WTC11 (cell line): Measurements from ENCODE around the gene AMN. TPM values are rescaled to one million over a fixed set of nuclear protein-coding genes. Genes with fewer than 3 reads are reported as not detected.

ENCODE experiments used
- ATAC-seq: fragments of 200-7000 bp; cut with Tn5 transposase; 2 replicates; pipeline ENCODE4 v1.10.0; 2021; ENCODE audit warnings: mild to moderate bottlenecking, moderate library complexity
- CTCF ChIA-PET: fragments of 300-600 bp; sonication (Branson Sonifier 250); formaldehyde crosslinking; loops from one replicate; lab custom pipeline; 2021; ENCODE audit warnings: antibody characterized with exemption; lab: Charles Lee
- POLR2A ChIA-PET: fragments of 350-600 bp; sonication (Branson Sonifier 250); formaldehyde crosslinking; loops from one replicate; lab custom pipeline; 2021; ENCODE audit warnings: antibody characterized with exemption; lab: Charles Lee
- DNase-seq: peaks from one replicate; pipeline ENCODE4 v3.0.0; 2021; ENCODE audit warnings: low spot score
- H3K27ac Mint-ChIP-seq: 2 replicates; pipeline ENCODE4 v1.8.0; 2021; ENCODE audit warnings: mixed read lengths
- H3K27me3 Mint-ChIP-seq: 2 replicates; pipeline ENCODE4 v1.8.0; 2021; ENCODE audit warnings: low read depth, mild to moderate bottlenecking, moderate library complexity, mixed read lengths
- H3K36me3 Mint-ChIP-seq: 2 replicates; pipeline ENCODE4 v1.8.0; 2021; ENCODE audit warnings: mixed read lengths
- H3K4me1 Mint-ChIP-seq: 2 replicates; pipeline ENCODE4 v1.8.0; 2022; ENCODE audit warnings: mixed read lengths
- H3K4me3 Mint-ChIP-seq: 2 replicates; pipeline ENCODE4 v1.8.0; 2021; ENCODE audit warnings: mild to moderate bottlenecking, moderate library complexity, mixed read lengths
- H3K9me3 Mint-ChIP-seq: 2 replicates; pipeline ENCODE4 v1.8.0; 2021; ENCODE audit warnings: mixed read lengths
- ESRRA ChIP-seq: sonication (generic); formaldehyde crosslinking; IDR thresholded peaks from 2 replicates; pipeline ENCODE4 v1.8.1; 2022; ENCODE audit warnings: mild to moderate bottlenecking, missing genetic modification reagents, borderline replicate concordance
- FOXP1 ChIP-seq: sonication (generic); formaldehyde crosslinking; IDR thresholded peaks from 2 replicates; pipeline ENCODE4 v1.8.0; 2022; ENCODE audit warnings: missing genetic modification reagents, mild to moderate bottlenecking, moderate library complexity, borderline replicate concordance
- MXD4 ChIP-seq: fragments of 250-450 bp; sonication (Bioruptor Pico); IDR thresholded peaks from 2 replicates; pipeline ENCODE4 v1.8.0; 2021; ENCODE audit warnings: mild to moderate bottlenecking, moderate library complexity, borderline replicate concordance
- MYBL2 ChIP-seq: sonication (generic); formaldehyde crosslinking; IDR thresholded peaks from 2 replicates; pipeline ENCODE4 v1.8.1; 2023; ENCODE audit warnings: mild to moderate bottlenecking, moderate library complexity, missing genetic modification reagents
- SMAD3 ChIP-seq: sonication (generic); formaldehyde crosslinking; IDR thresholded peaks from 2 replicates; pipeline ENCODE4 v1.8.0; 2022; ENCODE audit warnings: missing genetic modification reagents, mild to moderate bottlenecking, borderline replicate concordance
- ZNF138 ChIP-seq: sonication (generic); formaldehyde crosslinking; conservative IDR thresholded peaks from 2 replicates; pipeline ENCODE4 v1.8.1; 2022; ENCODE audit warnings: mild to moderate bottlenecking, moderate library complexity, missing genetic modification reagents
- total RNA-seq: library from RNA; stranded (reverse); gene quantifications from 3 replicates; pipeline ENCODE4 v1.2.3, GENCODE V29; 2021
- TF ChIP-seq, protein P1 (sequence below): sonication (generic); formaldehyde crosslinking; conservative IDR thresholded peaks from 2 replicates; pipeline ENCODE4 v1.8.1; 2023; ENCODE audit warnings: mild to moderate bottlenecking, low read depth, missing genetic modification reagents, moderate library complexity
- TF ChIP-seq, protein P2 (sequence below): sonication (generic); formaldehyde crosslinking; IDR thresholded peaks from 2 replicates; pipeline ENCODE4 v1.8.1; 2022; ENCODE audit warnings: low read depth, mild to moderate bottlenecking, moderate library complexity, missing genetic modification reagents, borderline replicate concordance
- TF ChIP-seq, protein P3 (sequence below): sonication (generic); formaldehyde crosslinking; IDR thresholded peaks from 2 replicates; pipeline ENCODE4 v1.8.1; 2022; ENCODE audit warnings: low read depth, missing genetic modification reagents, borderline replicate concordance
- TF ChIP-seq, protein P4 (sequence below): sonication (generic); formaldehyde crosslinking; IDR thresholded peaks from 2 replicates; pipeline ENCODE4 v1.8.1; 2022; ENCODE audit warnings: mild to moderate bottlenecking, moderate library complexity, missing genetic modification reagents
- TF ChIP-seq, protein P5 (sequence below): sonication (generic); formaldehyde crosslinking; IDR thresholded peaks from 2 replicates; pipeline ENCODE4 v1.8.0; 2023; ENCODE audit warnings: missing genetic modification reagents, mild to moderate bottlenecking, borderline replicate concordance
- TF ChIP-seq, protein P6 (sequence below): fragments of 250-450 bp; sonication (Bioruptor Pico); IDR thresholded peaks from 2 replicates; pipeline ENCODE4 v1.9.0; 2021; ENCODE audit warnings: moderate library complexity, mild to moderate bottlenecking, inconsistent platforms, borderline replicate concordance
- TF ChIP-seq, protein P7 (sequence below): sonication (generic); formaldehyde crosslinking; IDR thresholded peaks from 2 replicates; pipeline ENCODE4 v1.8.1; 2022; ENCODE audit warnings: missing genetic modification reagents, borderline replicate concordance
- TF ChIP-seq, protein P8 (sequence below): sonication (generic); formaldehyde crosslinking; IDR thresholded peaks from 2 replicates; pipeline ENCODE4 v1.8.0; 2022; ENCODE audit warnings: mild to moderate bottlenecking, missing genetic modification reagents
- TF ChIP-seq, protein P9 (sequence below): sonication (generic); formaldehyde crosslinking; conservative IDR thresholded peaks from 2 replicates; pipeline ENCODE4 v1.8.1; 2022; ENCODE audit warnings: mild to moderate bottlenecking, missing genetic modification reagents

Gene AMN
- total RNA-seq, 1 experiment from 2014 or later, result 2.8 TPM

DNA sequence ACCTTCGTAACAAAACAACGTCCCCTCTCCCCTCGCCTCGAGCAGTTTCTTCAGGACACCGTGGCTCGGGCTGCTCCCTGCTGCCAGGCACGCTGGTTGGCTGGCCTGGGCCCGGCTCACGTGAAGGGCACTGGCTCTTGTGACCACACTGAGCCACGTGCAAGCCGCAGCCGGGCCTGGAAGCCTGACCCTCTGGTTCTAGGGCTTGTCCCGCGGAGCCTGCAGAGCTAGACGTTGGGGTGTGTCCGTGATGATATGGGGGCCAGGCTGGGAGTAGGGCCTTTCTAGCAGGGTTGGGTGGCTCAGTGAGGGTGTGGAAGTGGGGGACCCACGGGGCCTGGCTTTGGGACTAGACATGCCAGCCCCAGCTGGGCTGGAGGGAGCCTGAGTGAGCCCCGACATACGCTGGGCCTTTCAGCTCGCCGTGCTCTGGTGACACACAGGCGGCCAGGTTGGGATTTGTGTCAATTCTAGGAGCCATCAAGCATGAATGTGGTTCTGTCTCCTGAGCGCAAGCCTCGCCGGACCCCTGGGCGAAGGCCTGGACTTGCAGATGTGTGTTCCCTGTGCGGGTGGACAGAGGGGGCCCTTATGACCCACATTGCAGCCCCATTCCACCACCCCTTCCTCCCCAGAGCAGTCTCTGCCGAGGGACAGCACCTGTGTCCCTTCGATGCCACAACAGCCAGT, 13.6 kb upstream of the AMN start (continued):
- TF ChIP-seq, protein P1, sequence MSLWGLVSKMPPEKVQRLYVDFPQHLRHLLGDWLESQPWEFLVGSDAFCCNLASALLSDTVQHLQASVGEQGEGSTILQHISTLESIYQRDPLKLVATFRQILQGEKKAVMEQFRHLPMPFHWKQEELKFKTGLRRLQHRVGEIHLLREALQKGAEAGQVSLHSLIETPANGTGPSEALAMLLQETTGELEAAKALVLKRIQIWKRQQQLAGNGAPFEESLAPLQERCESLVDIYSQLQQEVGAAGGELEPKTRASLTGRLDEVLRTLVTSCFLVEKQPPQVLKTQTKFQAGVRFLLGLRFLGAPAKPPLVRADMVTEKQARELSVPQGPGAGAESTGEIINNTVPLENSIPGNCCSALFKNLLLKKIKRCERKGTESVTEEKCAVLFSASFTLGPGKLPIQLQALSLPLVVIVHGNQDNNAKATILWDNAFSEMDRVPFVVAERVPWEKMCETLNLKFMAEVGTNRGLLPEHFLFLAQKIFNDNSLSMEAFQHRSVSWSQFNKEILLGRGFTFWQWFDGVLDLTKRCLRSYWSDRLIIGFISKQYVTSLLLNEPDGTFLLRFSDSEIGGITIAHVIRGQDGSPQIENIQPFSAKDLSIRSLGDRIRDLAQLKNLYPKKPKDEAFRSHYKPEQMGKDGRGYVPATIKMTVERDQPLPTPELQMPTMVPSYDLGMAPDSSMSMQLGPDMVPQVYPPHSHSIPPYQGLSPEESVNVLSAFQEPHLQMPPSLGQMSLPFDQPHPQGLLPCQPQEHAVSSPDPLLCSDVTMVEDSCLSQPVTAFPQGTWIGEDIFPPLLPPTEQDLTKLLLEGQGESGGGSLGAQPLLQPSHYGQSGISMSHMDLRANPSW (CRISPR knock-in tag), result no peak

DNA sequence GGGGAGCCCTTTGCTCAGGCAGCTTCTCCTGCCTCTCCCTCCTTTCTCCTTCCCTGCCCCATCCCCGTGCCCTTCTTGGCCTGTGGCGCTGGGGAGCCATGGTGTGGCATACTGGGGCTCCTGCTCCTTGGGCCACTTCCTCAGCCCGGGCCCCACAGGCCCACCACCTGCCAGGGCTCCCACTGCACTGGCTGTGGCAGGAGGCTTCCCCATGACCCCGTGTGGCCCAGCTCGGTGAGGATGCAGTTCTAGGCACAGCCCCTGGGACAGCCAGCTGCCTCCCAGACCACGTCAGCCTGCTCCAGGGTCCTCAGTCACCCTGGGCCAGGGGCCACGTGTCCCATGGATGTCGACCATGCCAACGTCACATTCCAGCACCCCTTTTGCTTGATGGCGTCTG, 13.0 kb upstream of the AMN start:
- ChIA-PET POLR2A (no interaction called here), CTCF (interaction anchor here (1.2 kb wide), 1 partner anchor 215 kb away, joined by 3 read pairs; no protein-coding TSS in a partner anchor)
- no peak for ATAC-seq
- Mint-ChIP-seq H3K4me3 (no peak overlapping the region), H3K36me3 (peaks cover 28% of the 10 kb centered on the region), H3K27me3 (no peaks in the 10 kb centered on the region), H3K27ac (no peak overlapping the region), H3K4me1 (no peaks in the 10 kb centered on the region), H3K9me3 (peaks cover 24% of the 10 kb centered on the region)
- no peak for DNase-seq
- TF ChIP-seq, protein P2, sequence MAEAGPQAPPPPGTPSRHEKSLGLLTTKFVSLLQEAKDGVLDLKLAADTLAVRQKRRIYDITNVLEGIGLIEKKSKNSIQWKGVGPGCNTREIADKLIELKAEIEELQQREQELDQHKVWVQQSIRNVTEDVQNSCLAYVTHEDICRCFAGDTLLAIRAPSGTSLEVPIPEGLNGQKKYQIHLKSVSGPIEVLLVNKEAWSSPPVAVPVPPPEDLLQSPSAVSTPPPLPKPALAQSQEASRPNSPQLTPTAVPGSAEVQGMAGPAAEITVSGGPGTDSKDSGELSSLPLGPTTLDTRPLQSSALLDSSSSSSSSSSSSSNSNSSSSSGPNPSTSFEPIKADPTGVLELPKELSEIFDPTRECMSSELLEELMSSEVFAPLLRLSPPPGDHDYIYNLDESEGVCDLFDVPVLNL (CRISPR knock-in tag), result no peak
- TF ChIP-seq, protein P3, sequence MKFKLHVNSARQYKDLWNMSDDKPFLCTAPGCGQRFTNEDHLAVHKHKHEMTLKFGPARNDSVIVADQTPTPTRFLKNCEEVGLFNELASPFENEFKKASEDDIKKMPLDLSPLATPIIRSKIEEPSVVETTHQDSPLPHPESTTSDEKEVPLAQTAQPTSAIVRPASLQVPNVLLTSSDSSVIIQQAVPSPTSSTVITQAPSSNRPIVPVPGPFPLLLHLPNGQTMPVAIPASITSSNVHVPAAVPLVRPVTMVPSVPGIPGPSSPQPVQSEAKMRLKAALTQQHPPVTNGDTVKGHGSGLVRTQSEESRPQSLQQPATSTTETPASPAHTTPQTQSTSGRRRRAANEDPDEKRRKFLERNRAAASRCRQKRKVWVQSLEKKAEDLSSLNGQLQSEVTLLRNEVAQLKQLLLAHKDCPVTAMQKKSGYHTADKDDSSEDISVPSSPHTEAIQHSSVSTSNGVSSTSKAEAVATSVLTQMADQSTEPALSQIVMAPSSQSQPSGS, result no peak
- TF ChIP-seq, protein P4, sequence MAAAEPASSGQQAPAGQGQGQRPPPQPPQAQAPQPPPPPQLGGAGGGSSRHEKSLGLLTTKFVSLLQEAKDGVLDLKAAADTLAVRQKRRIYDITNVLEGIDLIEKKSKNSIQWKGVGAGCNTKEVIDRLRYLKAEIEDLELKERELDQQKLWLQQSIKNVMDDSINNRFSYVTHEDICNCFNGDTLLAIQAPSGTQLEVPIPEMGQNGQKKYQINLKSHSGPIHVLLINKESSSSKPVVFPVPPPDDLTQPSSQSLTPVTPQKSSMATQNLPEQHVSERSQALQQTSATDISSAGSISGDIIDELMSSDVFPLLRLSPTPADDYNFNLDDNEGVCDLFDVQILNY (CRISPR knock-in tag), result no peak
- TF ChIP-seq ESRRA (CRISPR knock-in tag), result no peak
- TF ChIP-seq ZNF138, result no peak
- TF ChIP-seq FOXP1 (CRISPR knock-in tag), result no peak
- TF ChIP-seq, protein P5, sequence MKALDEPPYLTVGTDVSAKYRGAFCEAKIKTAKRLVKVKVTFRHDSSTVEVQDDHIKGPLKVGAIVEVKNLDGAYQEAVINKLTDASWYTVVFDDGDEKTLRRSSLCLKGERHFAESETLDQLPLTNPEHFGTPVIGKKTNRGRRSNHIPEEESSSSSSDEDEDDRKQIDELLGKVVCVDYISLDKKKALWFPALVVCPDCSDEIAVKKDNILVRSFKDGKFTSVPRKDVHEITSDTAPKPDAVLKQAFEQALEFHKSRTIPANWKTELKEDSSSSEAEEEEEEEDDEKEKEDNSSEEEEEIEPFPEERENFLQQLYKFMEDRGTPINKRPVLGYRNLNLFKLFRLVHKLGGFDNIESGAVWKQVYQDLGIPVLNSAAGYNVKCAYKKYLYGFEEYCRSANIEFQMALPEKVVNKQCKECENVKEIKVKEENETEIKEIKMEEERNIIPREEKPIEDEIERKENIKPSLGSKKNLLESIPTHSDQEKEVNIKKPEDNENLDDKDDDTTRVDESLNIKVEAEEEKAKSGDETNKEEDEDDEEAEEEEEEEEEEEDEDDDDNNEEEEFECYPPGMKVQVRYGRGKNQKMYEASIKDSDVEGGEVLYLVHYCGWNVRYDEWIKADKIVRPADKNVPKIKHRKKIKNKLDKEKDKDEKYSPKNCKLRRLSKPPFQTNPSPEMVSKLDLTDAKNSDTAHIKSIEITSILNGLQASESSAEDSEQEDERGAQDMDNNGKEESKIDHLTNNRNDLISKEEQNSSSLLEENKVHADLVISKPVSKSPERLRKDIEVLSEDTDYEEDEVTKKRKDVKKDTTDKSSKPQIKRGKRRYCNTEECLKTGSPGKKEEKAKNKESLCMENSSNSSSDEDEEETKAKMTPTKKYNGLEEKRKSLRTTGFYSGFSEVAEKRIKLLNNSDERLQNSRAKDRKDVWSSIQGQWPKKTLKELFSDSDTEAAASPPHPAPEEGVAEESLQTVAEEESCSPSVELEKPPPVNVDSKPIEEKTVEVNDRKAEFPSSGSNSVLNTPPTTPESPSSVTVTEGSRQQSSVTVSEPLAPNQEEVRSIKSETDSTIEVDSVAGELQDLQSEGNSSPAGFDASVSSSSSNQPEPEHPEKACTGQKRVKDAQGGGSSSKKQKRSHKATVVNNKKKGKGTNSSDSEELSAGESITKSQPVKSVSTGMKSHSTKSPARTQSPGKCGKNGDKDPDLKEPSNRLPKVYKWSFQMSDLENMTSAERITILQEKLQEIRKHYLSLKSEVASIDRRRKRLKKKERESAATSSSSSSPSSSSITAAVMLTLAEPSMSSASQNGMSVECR (CRISPR knock-in tag), result no peak
- TF ChIP-seq, protein P6, sequence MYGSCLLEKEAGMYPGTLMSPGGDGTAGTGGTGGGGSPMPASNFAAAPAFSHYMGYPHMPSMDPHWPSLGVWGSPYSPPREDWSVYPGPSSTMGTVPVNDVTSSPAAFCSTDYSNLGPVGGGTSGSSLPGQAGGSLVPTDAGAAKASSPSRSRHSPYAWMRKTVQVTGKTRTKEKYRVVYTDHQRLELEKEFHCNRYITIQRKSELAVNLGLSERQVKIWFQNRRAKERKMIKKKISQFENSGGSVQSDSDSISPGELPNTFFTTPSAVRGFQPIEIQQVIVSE (CRISPR knock-in tag), result no peak
- no peak for TF ChIP-seq SMAD3 (CRISPR knock-in tag)
- TF ChIP-seq, protein P7, sequence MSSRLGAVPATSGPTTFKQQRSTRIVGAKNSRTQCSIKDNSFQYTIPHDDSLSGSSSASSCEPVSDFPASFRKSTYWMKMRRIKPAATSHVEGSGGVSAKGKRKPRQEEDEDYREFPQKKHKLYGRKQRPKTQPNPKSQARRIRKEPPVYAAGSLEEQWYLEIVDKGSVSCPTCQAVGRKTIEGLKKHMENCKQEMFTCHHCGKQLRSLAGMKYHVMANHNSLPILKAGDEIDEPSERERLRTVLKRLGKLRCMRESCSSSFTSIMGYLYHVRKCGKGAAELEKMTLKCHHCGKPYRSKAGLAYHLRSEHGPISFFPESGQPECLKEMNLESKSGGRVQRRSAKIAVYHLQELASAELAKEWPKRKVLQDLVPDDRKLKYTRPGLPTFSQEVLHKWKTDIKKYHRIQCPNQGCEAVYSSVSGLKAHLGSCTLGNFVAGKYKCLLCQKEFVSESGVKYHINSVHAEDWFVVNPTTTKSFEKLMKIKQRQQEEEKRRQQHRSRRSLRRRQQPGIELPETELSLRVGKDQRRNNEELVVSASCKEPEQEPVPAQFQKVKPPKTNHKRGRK (CRISPR knock-in tag), result no peak
- no peak for TF ChIP-seq MYBL2
- TF ChIP-seq, protein P8, sequence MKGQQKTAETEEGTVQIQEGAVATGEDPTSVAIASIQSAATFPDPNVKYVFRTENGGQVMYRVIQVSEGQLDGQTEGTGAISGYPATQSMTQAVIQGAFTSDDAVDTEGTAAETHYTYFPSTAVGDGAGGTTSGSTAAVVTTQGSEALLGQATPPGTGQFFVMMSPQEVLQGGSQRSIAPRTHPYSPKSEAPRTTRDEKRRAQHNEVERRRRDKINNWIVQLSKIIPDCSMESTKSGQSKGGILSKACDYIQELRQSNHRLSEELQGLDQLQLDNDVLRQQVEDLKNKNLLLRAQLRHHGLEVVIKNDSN (CRISPR knock-in tag), result no peak
- no peak for TF ChIP-seq MXD4
- TF ChIP-seq, protein P9, sequence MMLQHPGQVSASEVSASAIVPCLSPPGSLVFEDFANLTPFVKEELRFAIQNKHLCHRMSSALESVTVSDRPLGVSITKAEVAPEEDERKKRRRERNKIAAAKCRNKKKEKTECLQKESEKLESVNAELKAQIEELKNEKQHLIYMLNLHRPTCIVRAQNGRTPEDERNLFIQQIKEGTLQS, result no peak
